MM.1S (cell line): Measurements from ENCODE around the gene PPP4R1.

ENCODE experiments used
- CTCF ChIP-seq: fragments of 300-600 bp; sonication (generic); IDR thresholded peaks from 2 replicates; pipeline ENCODE4 v1.5.1; 2016; ENCODE audit warnings: antibody characterized with exemption, low read length, mixed read lengths
- EZH2 ChIP-seq: fragments of 300-600 bp; sonication (generic); optimal IDR thresholded peaks from 2 replicates; pipeline ENCODE3; 2017; ENCODE audit warnings: low read depth, mild to moderate bottlenecking, antibody characterized with exemption, low read length, mixed read lengths
- EZH2phosphoT487 ChIP-seq: fragments of 300-600 bp; sonication (generic); IDR thresholded peaks from 2 replicates; pipeline ENCODE4 v1.6.1; 2018; ENCODE audit warnings: antibody characterized with exemption, low read length

- TF ChIP-seq CTCF (no peak), EZH2phosphoT487 (no peak), EZH2 (no peak)
Observed at GRCh38 chr18:9614401-9615279, at the start of gene PPP4R1.
